ENCODE measurements around the gene VKORC1.

VKORC1 gene

DNA sequence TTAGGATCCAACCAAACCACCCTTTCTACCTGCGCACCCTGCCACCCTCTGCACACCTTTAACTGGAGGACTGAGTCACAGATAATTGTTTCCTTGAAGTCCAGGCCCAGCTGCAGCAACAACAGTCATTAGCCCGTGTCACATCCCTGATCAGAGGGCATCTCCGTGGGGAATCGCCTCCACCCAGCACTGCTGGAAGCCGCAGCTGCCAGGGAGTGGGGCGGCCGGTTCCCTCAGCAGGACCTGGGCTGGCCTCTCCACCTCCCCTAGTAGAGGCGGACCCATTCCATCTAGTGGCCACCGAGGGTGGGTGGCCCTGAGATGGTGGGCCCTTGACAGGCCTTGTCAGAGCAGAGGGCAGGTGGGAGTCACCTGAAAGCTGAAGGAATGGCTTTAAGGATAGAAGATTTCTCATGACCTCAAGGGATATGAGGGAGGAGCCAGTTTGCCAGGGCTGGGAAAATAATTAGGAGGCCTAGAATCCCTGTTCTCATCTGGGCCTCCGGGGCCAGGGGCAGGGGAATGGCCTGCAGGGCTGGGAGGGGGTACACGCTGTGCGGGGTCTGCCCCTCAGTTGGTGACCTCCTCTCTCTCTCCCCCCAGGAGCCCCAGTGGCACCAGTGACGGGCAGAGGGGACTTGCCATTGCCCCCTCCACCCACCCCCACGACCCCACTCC, 12.1 kb downstream of the VKORC1 start:
- DNase-seq (ENCODE audit: low read depth): no peak

DNA sequence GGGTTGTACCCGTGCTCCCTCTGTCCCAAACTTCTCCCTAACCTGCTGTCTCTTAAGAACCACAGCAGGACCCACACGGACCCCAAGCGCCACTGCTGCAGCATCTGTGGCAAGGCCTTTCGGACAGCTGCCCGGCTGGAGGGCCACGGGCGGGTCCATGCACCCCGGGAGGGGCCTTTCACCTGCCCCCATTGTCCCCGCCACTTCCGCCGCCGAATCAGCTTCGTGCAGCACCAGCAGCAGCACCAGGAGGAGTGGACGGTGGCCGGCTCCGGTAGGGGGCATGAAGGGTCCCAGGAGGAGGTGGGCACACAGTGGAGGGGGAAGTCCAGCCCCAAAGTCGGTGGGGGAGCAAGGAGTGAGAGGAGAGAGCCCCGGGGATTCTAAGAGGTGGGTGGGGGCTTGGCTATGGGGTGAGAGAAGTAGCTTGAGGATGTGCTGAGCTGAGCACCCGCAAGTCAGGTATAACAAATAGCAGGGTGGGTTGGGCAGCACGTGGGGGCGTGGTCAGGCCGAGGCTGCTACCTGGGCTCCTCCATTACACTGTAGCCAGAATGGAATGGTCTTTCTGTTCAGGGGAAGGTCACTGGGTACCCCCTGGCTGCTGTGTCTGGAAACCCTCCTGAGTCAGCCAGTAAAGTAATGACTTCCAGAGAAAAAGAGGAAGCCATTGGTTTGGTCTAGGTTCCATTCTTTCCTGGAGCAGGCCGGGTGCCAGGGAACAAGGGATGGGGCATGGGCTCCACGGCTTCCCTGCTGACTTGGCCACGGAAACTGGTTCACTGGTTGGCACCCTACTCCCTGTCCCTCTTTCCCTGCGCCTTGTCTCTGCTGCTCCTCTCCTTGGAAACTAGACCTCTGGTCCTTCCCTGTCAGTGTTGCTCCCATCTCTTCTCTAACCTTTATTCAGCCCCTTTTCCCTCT, 12.9 kb downstream of the VKORC1 start:
- no peak for DNase-seq (ENCODE audit: low read depth)

DNA sequence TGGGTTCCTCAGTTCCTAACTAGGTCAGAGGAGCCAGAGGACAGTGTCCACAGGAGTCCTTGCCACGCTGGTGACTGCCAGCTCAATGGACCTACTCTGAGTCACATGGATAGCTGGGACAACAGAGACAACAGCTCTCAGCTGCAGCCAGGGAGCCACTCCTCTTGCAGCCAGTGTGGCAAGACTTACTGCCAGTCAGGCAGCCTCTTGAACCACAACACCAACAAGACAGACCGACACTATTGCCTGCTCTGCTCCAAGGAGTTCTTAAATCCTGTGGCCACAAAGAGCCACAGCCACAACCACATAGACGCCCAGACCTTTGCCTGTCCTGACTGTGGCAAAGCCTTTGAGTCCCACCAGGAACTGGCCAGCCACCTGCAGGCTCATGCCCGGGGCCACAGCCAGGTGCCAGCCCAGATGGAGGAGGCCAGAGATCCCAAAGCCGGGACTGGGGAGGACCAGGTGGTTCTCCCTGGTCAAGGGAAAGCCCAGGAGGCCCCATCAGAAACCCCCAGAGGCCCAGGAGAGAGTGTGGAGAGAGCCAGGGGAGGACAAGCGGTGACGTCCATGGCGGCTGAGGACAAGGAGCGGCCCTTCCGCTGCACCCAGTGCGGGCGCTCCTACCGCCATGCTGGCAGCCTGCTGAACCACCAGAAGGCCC, 13.7 kb downstream of the VKORC1 start:
- DNase-seq (ENCODE audit: low read depth): no peak

DNA sequence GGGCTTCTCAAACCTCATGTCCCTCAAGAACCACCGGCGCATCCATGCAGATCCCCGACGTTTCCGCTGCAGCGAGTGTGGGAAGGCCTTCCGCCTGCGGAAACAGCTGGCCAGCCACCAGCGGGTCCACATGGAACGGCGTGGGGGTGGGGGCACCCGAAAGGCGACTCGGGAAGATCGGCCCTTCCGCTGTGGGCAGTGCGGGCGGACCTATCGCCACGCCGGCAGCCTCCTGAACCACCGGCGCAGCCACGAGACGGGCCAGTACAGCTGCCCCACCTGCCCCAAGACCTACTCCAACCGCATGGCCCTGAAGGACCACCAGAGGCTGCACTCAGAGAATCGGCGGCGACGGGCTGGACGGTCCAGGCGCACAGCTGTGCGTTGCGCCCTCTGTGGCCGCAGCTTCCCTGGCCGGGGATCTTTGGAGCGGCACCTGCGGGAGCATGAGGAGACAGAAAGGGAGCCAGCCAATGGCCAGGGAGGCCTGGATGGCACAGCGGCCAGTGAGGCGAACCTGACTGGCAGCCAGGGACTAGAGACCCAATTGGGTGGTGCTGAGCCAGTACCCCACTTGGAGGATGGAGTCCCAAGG, 14.5 kb downstream of the VKORC1 start:
- DNase-seq (ENCODE audit: low read depth): no peak

DNA sequence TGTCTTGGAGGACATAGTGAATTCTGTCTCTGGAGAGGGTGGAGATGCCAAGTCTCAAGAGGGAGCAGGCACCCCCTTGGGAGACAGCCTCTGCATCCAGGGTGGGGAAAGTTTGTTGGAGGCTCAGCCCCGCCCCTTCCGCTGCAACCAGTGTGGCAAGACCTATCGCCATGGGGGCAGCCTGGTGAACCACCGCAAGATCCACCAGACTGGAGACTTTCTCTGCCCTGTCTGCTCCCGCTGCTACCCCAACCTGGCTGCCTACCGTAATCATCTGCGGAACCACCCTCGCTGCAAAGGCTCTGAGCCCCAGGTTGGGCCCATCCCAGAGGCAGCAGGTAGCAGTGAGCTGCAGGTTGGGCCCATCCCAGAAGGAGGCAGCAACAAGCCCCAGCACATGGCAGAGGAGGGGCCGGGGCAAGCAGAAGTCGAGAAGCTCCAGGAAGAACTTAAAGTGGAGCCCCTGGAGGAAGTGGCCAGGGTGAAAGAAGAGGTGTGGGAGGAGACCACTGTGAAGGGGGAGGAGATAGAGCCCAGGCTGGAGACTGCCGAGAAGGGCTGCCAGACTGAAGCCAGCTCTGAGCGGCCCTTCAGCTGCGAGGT, 15.2 kb downstream of the VKORC1 start:
- no peak for DNase-seq (ENCODE audit: low read depth)

DNA sequence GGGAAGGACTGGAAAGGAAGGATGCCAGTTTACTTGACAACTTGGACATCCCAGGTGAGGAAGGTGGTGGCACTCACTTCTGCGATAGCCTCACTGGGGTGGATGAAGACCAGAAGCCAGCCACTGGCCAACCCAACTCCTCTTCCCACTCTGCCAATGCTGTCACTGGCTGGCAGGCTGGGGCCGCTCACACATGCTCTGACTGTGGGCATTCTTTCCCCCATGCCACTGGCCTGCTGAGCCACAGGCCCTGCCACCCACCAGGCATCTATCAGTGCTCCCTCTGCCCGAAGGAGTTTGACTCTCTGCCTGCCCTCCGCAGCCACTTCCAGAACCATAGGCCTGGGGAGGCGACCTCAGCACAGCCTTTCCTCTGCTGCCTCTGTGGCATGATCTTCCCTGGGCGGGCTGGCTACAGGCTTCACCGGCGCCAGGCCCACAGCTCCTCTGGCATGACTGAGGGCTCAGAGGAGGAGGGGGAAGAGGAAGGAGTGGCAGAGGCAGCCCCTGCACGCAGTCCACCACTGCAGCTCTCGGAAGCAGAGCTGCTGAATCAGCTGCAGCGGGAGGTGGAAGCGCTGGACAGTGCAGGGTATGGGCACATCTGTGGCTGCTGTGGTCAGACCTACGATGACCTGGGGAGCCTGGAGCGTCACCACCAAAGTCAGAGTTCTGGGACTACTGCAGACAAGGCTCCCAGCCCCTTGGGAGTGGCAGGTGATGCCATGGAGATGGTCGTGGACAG, 15.8 kb downstream of the VKORC1 start:
- no peak for DNase-seq (ENCODE audit: low read depth)

DNA sequence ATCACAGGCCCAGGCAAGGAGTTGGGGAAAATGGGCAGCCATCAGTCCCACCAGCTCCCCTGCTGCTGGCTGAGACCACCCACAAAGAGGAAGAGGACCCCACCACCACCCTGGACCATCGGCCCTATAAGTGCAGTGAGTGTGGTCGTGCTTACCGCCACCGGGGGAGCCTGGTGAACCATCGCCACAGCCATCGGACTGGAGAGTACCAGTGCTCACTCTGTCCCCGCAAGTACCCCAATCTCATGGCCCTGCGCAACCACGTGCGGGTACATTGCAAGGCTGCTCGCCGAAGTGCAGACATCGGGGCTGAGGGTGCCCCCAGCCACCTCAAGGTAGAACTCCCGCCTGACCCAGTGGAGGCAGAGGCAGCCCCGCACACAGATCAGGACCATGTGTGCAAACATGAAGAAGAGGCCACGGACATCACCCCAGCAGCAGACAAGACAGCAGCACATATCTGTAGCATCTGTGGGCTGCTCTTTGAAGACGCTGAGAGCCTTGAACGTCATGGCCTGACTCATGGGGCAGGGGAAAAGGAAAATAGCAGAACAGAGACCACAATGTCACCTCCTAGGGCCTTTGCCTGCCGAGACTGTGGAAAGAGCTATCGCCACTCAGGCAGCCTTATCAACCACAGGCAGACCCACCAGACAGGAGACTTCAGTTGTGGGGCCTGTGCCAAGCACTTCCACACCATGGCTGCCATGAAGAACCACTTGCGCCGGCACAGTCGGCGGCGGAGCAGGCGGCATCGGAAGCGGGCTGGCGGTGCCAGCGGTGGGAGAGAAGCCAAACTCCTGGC, 16.8 kb downstream of the VKORC1 start:
- DNase-seq (ENCODE audit: low read depth): no peak

DNA sequence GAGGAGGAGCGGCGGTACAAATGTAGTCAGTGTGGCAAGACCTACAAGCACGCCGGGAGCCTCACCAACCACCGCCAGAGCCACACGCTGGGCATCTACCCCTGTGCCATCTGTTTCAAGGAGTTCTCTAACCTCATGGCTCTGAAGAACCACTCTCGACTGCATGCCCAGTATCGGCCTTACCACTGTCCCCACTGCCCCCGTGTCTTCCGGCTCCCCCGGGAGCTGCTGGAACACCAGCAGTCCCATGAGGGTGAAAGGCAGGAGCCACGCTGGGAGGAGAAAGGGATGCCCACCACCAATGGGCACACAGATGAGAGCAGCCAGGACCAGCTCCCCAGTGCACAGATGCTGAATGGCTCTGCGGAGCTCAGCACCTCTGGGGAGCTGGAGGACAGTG, 17.6 kb downstream of the VKORC1 start:
- no peak for DNase-seq (ENCODE audit: low read depth)

DNA sequence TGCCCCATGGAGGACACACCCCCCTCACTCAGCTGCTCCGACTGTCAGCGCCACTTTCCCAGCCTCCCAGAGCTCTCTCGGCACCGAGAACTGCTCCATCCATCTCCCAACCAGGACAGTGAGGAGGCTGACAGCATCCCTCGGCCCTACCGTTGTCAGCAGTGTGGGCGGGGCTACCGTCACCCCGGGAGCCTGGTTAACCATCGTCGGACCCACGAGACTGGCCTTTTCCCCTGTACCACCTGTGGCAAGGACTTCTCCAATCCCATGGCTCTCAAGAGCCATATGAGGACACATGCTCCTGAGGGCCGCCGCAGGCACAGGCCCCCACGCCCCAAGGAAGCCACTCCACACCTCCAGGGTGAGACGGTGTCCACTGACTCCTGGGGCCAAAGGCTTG, 18.3 kb downstream of the VKORC1 start:
- DNase-seq (ENCODE audit: low read depth): no peak

DNA sequence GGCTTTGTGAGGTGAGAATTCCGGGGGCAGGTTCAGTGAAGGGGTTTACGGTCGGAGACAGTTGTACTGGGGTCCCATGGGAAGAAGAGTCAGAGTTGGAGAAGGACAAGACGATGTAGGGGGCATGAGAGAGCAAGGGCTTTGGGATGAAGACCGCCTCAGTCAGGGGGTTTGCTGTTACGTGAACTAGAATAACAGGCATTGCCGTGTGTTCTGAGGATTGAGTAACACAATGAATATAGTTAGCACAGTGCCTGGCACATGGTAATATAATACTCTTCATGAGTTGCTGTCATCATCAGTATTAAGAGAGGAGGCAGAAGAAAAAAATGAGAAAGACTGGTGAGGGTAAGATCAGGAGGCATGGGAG, 19.8 kb downstream of the VKORC1 start:
- DNase-seq (ENCODE audit: low read depth): no peak

DNA sequence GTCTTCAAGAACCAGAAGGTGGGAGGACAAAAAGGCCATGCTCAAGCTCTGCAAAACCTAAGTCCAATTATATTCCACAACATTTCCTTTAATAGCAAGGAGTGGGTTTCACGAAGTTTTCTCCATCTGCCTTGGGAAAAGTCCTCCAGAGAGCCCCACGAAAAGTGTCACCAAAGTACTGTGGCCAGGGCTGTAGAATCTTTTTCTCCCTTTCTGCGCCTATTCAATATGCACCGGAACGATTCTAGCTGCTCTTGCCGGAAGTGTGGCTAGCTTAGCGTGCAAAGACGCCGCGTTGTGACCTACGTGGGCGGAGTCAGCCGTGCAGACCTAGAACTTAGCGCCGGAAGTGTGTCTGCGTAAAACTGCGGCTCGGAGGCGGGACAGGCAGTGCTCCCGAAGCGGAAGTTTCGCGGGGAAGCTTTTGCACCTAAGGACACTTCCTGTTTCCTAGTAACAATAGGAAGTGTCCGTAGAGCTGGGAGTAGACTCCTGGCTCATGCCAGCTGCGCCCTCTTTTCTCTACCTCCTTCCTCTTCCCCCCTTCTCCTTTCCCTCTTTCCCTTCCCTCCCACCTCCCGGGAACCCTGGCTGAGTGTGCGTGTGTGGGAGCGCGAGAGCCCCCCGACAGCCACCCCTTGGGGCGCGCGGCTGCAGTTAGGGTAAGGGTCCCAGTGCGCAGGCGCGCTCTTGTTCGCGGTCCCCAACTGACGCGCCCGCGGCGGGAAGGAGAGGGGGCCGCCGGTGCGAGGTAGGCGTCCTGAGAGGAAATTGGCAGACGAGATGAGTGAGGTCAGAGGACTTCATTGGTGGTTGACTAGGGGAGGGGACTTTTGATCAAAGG, 20.4 kb downstream of the VKORC1 start, which contains the start of the genes ZNF646 and ZNF668:
ZNF646 (plus strand) TSS at position 453 of the 844 bp plus-strand sequence. CDS start 1,903 bp downstream, outside the sequence.
ZNF668 (minus strand) TSS at position 271 of the 844 bp plus-strand sequence. CDS start 9,781 bp downstream, outside the sequence.
- peak; percentile 97 for DNase-seq (ENCODE audit: low read depth)

DNA sequence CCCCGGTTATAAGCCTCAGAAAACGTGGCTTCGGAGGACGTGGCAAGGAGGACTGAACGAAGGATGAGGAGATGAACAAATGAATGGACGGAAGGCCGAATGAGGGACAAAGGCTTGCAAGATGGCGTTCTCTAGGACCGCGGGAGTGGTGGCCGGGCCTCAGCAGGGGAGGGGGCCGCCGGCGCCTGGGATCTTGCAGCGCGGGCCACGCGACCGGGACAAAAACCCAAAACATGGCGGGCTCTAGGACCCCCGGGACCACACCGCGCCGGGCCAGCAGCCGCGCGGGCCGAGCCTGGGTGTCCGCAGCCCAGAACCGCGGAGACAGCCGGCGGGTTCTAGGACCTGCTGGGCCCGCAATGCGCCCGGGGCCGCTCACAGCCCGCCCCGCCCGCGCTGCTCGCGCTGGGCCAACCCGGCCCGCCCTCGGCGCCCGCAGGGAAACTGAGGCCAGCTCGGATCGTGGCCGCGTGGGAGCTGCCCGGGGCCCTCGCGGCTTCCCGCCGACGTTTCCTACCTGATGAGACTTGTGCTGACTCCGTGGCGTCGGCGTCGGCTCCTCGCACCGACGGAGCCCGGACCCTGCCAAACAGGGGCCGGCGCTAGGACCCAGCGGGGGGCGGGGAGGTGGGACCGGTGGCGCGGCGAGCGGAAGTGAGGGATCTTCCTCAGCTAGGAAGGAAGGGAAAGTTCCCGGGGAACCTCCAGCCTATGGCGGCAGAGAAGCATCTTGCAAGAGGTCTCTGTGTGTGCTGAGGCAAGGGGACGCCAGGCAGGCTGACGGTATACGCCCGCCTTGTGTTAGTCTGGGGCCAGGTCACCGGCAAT, 21.2 kb downstream of the VKORC1 start:
- DNase-seq (ENCODE audit: low read depth): peak; percentile 78

DNA sequence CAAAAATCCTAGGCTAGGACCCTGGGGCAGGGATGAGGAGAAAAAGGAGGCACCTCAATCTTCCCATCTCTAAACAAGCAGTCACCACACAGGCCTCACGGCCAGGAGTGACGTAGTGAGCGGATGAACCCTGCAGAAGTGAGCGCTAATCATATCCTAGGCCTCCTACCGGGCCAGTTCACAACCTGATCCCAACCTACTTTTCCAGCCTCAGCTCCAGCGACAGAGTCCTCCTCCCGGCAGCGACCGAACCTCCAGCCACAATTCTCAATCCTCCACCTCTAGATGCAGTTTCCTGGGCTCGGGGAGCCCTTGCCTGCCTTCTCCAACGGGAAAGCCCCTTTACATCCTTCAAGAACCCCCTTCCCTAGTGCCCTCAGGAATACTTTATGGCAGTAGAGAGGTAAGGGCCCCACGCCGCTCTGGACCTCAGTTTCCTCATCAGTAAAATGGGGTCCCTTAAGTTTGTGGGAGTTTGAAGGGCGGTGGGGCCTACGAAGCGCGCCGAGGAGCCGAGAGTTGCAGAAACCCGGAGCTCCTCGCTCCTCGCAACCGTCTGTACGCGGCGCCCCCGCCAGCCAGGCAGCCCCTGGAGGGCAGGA, 22.0 kb downstream of the VKORC1 start:
- DNase-seq (ENCODE audit: low read depth): no peak

DNA sequence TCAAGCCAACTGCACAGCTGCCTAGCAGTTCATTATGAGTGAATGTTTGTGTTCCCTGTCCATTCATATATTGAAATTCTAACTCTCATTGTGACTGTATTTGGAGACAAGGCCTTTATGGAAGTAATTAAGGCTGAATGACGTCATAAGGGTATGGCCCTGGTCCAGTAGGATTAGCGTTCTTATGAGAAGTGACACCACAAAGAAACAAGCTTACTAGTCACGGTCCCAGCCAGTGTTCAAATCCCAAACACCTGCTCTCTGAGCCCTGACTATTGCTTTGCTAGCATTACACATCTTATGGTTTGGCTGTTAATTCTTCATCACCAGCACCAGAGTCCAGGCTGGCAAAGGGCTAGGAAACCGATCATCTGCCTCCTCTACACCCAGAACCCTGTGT, 22.7 kb downstream of the VKORC1 start:
- DNase-seq (ENCODE audit: low read depth): no peak

DNA sequence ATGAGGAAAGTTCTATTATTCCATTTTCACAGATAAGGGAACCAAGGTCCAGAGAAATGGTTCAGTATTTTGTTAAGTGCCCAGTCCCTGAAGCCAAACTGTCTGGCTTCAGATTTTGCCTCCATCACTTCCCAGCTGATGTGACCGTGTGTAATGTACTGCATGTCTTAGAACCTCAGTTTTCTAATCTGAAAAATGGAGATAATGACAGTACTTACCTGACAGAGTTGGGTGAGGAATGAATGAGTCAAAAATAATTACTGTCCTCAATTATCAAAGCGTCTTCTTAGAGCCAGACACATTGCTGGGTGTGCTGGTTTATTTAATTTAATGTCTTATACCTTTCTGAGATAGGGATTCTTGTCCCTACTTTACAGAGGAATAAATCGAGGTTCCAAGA, 27.3 kb downstream of the VKORC1 start:
- DNase-seq (ENCODE audit: low read depth): no peak

DNA sequence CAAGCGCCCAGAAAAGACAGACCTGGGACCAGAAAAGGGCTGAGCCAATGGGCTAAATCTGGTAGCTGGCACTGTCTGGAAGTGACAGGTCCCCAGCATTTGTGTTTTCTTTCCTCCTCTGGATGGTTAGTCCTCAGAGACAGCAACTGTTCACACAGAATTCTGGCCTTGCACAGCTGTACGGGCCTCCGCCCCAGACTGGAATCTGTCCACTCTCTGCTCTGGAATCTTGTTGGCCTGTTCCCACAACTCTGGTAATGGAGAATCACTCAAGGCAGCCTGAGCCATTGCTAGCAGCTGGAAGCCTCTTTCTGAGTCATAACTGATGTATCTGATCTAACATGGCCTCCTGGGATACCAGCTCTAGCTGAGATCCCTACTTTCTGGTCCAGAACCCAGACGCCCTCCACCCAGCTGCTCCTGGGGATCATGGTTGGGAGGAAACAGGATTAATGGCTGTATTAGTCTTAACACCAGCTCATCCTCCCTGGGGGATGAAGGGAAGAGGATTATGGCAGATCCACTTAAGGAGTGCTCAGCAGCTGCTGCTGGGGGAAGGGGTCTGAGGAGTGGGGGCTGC, 29.6 kb downstream of the VKORC1 start:
- no peak for DNase-seq (ENCODE audit: low read depth)

DNA sequence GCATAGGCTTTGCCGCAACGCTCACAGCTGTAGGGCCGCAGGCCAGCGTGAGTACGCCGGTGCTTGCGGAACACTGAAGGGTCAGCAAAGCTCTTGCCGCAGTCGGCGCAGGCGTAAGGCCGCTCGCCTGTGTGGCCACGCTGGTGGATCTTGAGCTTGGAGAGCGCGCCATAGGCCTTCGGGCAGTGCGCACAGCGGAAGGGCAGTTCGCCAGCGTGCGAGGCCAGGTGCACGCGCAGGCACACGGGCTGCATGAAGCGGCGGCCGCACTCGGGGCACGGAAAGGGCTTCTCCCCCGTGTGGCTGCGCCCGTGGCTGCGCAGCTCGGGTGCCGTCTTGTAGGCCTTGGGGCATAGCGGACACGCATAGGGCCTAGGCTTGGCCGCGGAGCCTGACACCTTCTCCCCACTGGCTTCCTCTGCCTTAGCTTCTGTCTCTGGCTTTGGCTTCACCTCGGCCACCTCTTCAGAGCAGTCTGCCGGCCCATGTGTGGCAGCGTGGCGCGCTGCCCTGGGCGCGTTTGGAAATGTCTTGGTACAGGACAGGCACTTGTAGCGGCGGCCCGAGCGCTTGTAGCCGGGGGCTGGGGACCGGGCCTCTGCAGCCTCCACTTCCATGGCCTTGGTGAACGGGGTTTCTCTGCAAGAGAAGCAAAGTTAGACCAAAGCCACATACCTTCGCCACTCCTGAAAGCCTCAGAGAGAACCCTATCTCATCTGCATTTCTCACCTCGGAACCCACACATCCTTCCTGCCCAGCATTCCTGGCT, 30.6 kb downstream of the VKORC1 start:
- DNase-seq (ENCODE audit: low read depth): no peak
